Activated CD4-positive, alpha-beta memory T cell treated with anti-CD3 and anti-CD28 coated beads for 36 hours (primary cell): Measurements from ENCODE around the gene SERGEF. TPM values are rescaled to one million over a fixed set of nuclear protein-coding genes. Genes with fewer than 3 reads are reported as not detected.
"Not testable (repeated sequence)": the region's sequence is repeated elsewhere in the genome, so short reads cannot be mapped to it uniquely, and the experiment has no call there.

Source experiments
- CTCF ChIA-PET: fragments of 350-600 bp; sonication (Branson Sonifier 250); formaldehyde crosslinking; loops from one replicate; lab custom pipeline; 2021; ENCODE audit warnings: antibody characterized with exemption, inconsistent platforms; lab: Charles Lee
- POLR2A ChIA-PET: fragments of 350-600 bp; sonication (Branson Sonifier 250); formaldehyde crosslinking; loops from one replicate; lab custom pipeline; 2021; ENCODE audit warnings: antibody characterized with exemption; lab: Charles Lee
- DNase-seq: peaks from one replicate; pipeline ENCODE4 v3.0.0-alpha.2; 2020
- H3K27ac Mint-ChIP-seq: one replicate; pipeline ENCODE4 v1.8.0; 2021; ENCODE audit warnings: mixed read lengths
- H3K27me3 Mint-ChIP-seq: one replicate; pipeline ENCODE4 v1.8.0; 2021; ENCODE audit warnings: mixed read lengths
- H3K36me3 Mint-ChIP-seq: one replicate; pipeline ENCODE4 v1.8.0; 2021; ENCODE audit warnings: mixed read lengths
- H3K4me1 Mint-ChIP-seq: one replicate; pipeline ENCODE4 v1.8.0; 2021; ENCODE audit warnings: low read depth, mixed read lengths
- H3K4me3 Mint-ChIP-seq: one replicate; pipeline ENCODE4 v1.8.0; 2021; ENCODE audit warnings: mild to moderate bottlenecking, mixed read lengths
- H3K9me3 Mint-ChIP-seq: one replicate; pipeline ENCODE4 v1.8.0; 2021; ENCODE audit warnings: mixed read lengths
- intact Hi-C: fragments of 100-400 bp; cut with micrococcal nuclease; formaldehyde crosslinking; loops from one replicate; pipeline ENCODE4 v1.15.1; 2023
- total RNA-seq, 2 experiments: library from RNA; stranded (reverse); gene quantifications; one replicate each; pipeline ENCODE4 v1.2.3, GENCODE V29; 2021

SERGEF gene
- total RNA-seq, 2 experiments from 2014 or later: 42.7 to 44.2 TPM

DNA sequence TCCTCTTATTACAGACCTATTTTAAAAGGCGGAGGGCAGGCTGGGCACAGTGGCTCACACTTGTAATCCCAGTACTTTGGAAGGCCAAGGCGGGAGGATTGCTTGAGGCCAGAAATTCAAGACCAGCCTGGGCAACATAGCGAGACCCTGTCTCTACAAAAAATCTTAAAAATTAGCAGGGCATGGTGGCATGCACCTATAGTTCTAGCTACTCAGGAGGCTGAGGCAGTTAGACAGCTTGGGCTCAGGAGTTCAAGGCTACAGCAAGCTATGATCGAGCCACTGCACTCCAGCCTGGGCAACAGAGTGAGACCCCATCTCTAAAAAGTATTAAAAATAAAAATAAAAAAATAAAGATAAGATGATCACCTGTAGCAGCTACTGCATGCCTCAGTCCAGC is 12.7 kb downstream of the SERGEF start:
- POLR2A ChIA-PET: interaction anchor here (0.8 to 2.3 kb wide), 3 partner anchors 10 to 14 kb away, joined by 3 to 7 read pairs (median 3); partner anchors contain the start of gene SERGEF

GRCh38 chr11:17992916-17993315 is 19.9 kb downstream of the SERGEF start:
- Mint-ChIP-seq H3K9me3 (no peaks in the 10 kb centered on the region), H3K27me3 (no peaks in the 10 kb centered on the region), H3K27ac (no peak overlapping the region), H3K4me3 (no peak overlapping the region), H3K4me1 (peaks cover 2% of the 10 kb centered on the region), H3K36me3 (peaks cover 22% of the 10 kb centered on the region)
- ChIA-PET CTCF (interaction anchor here (1.1 to 2.0 kb wide), 4 partner anchors 10 to 113 kb away, joined by 3 to 6 read pairs (median 6); partner anchors contain the start of gene SAAL1), POLR2A (interaction anchor here (1.3 kb wide), 1 partner anchor 20 kb away, joined by 4 read pairs; the partner anchor contains the start of gene SERGEF)
- intact Hi-C loops: no loop called here
- no peak for DNase-seq

More for the DNA sequence above, 12.7 kb downstream of the SERGEF start:
- CTCF ChIA-PET: interaction anchor here (0.9 to 1.6 kb wide), 3 partner anchors 9 to 21 kb away, joined by 3 to 6 read pairs (median 5); no protein-coding TSS in a partner anchor
- H3K4me1 Mint-ChIP-seq, DNase-seq, H3K9me3 Mint-ChIP-seq, intact Hi-C loops, H3K27me3 Mint-ChIP-seq, H3K27ac Mint-ChIP-seq, H3K4me3 Mint-ChIP-seq: not testable (repeated sequence)
- H3K36me3 Mint-ChIP-seq: peaks cover 31% of the 10 kb centered on the region

GRCh38 chr11:17991783-17992433 is 20.9 kb downstream of the SERGEF start:
- H3K4me1 Mint-ChIP-seq: peaks cover 2% of the 10 kb centered on the region
- peak; percentile 57 for DNase-seq
- no peaks in the 10 kb centered on the region for H3K9me3 Mint-ChIP-seq
- H3K36me3 Mint-ChIP-seq: peaks cover 29% of the 10 kb centered on the region
- ChIA-PET POLR2A (interaction anchor here (1.3 kb wide), 1 partner anchor 21 kb away, joined by 4 read pairs; the partner anchor contains the start of gene SERGEF), CTCF (interaction anchor here (0.8 to 5.0 kb wide), 15 partner anchors 8 to 535 kb away, joined by 3 to 47 read pairs (median 5); partner anchors contain the start of genes SAAL1 and TSG101)
- no peak overlapping the region for H3K27ac Mint-ChIP-seq
- intact Hi-C loops: loop anchor here (1.0 to 2.0 kb wide), 2 partner anchors 21 to 114 kb away; partner anchors contain the start of genes SAAL1 and SERGEF
- H3K4me3 Mint-ChIP-seq: no peak overlapping the region
- no peaks in the 10 kb centered on the region for H3K27me3 Mint-ChIP-seq

- peaks cover 2% of the 10 kb centered on the region for H3K4me1 Mint-ChIP-seq
- H3K27me3 Mint-ChIP-seq: no peaks in the 10 kb centered on the region
- no peak overlapping the region for H3K4me3 Mint-ChIP-seq
- ChIA-PET POLR2A (no interaction called here), CTCF (interaction anchor here (0.6 to 5.0 kb wide), 3 partner anchors 9 to 325 kb away, joined by 3 to 47 read pairs (median 5); no protein-coding TSS in a partner anchor)
- intact Hi-C loops: no loop called here
- DNase-seq: no peak
- H3K9me3 Mint-ChIP-seq: no peaks in the 10 kb centered on the region
- no peak overlapping the region for H3K27ac Mint-ChIP-seq
- peaks cover 33% of the 10 kb centered on the region for H3K36me3 Mint-ChIP-seq
These were observed 23.5 kb downstream of the SERGEF start for GRCh38 chr11:17989306-17989705.

GRCh38 chr11:17988465-17988864 is 24.4 kb downstream of the SERGEF start:
- DNase-seq: no peak
- Mint-ChIP-seq H3K27me3 (no peaks in the 10 kb centered on the region), H3K27ac (no peak overlapping the region), H3K36me3 (peaks cover 38% of the 10 kb centered on the region), H3K9me3 (no peaks in the 10 kb centered on the region), H3K4me3 (no peak overlapping the region), H3K4me1 (peaks cover 2% of the 10 kb centered on the region)
- POLR2A ChIA-PET: no interaction called here
- intact Hi-C loops: no loop called here
- CTCF ChIA-PET: interaction anchor here (2.1 to 5.0 kb wide), 2 partner anchors 8 to 257 kb away, joined by 8 to 47 read pairs; no protein-coding TSS in a partner anchor

DNA sequence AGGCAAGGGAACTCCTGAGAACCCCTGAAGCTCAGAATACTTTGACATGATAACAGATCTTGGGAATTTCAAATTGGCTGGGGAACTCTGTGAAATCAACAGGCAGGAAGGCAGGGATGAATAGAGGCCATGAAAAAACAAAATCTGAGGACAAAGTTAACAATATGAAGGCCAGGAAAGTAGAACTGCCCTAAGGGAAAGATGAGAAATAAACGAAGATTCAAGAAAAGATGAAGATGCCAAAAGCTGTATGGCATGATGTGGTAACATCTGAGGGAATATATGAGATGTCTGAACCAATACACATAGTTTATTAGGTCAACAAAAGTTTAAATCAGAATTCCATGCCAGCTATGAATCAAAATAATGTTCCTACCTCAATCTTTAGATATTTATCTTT is 25.0 kb downstream of the SERGEF start:
- no peak for DNase-seq
- ChIA-PET CTCF (interaction anchor here (2.1 to 5.0 kb wide), 2 partner anchors 7 to 257 kb away, joined by 8 to 47 read pairs; no protein-coding TSS in a partner anchor), POLR2A (interaction anchor here (0.9 kb wide), 1 partner anchor 18 kb away, joined by 3 read pairs; no protein-coding TSS in a partner anchor)
- Mint-ChIP-seq H3K4me3 (no peak overlapping the region), H3K27ac (no peak overlapping the region), H3K4me1 (peaks cover 2% of the 10 kb centered on the region), H3K27me3 (no peaks in the 10 kb centered on the region), H3K9me3 (no peaks in the 10 kb centered on the region), H3K36me3 (peaks cover 39% of the 10 kb centered on the region)
- intact Hi-C loops: no loop called here

- POLR2A ChIA-PET: interaction anchor here (0.9 kb wide), 1 partner anchor 19 kb away, joined by 3 read pairs; no protein-coding TSS in a partner anchor
- peaks cover 41% of the 10 kb centered on the region for H3K36me3 Mint-ChIP-seq
- CTCF ChIA-PET: interaction anchor here (2.1 kb wide), 1 partner anchor 256 kb away, joined by 8 read pairs; no protein-coding TSS in a partner anchor
- no peaks in the 10 kb centered on the region for H3K9me3 Mint-ChIP-seq
- no peak for DNase-seq
- H3K27me3 Mint-ChIP-seq: no peaks in the 10 kb centered on the region
- H3K4me1 Mint-ChIP-seq: no peaks in the 10 kb centered on the region
- no peak overlapping the region for H3K4me3 Mint-ChIP-seq
- intact Hi-C loops: no loop called here
- H3K27ac Mint-ChIP-seq: no peak overlapping the region
These were observed 26.1 kb downstream of the SERGEF start for GRCh38 chr11:17986711-17987220.

GRCh38 chr11:17986007-17986710 is 26.7 kb downstream of the SERGEF start:
- Mint-ChIP-seq H3K27ac (no peak overlapping the region), H3K4me3 (no peak overlapping the region), H3K27me3 (no peaks in the 10 kb centered on the region), H3K36me3 (peaks cover 39% of the 10 kb centered on the region), H3K9me3 (no peaks in the 10 kb centered on the region), H3K4me1 (no peaks in the 10 kb centered on the region)
- ChIA-PET CTCF (interaction anchor here (0.7 kb wide), 1 partner anchor 218 kb away, joined by 3 read pairs; no protein-coding TSS in a partner anchor), POLR2A (no interaction called here)
- intact Hi-C loops: no loop called here
- DNase-seq: no peak

GRCh38 chr11:17985517-17985916 is 27.3 kb downstream of the SERGEF start:
- no peaks in the 10 kb centered on the region for H3K9me3 Mint-ChIP-seq
- H3K36me3 Mint-ChIP-seq: peaks cover 39% of the 10 kb centered on the region
- POLR2A ChIA-PET: no interaction called here
- intact Hi-C loops: no loop called here
- no peaks in the 10 kb centered on the region for H3K4me1 Mint-ChIP-seq
- DNase-seq: no peak
- no peak overlapping the region for H3K4me3 Mint-ChIP-seq
- CTCF ChIA-PET: no interaction called here
- H3K27ac Mint-ChIP-seq: no peak overlapping the region
- H3K27me3 Mint-ChIP-seq: no peaks in the 10 kb centered on the region

- CTCF ChIA-PET: interaction anchor here (1.0 to 8.7 kb wide), 3 partner anchors 6 to 251 kb away, joined by 3 to 168 read pairs (median 47); partner anchors contain the start of gene KCNC1
- H3K27ac Mint-ChIP-seq: no peak overlapping the region
- no peak for DNase-seq
- H3K36me3 Mint-ChIP-seq: peaks cover 37% of the 10 kb centered on the region
- no peaks in the 10 kb centered on the region for H3K27me3 Mint-ChIP-seq
- H3K4me3 Mint-ChIP-seq: no peak overlapping the region
- POLR2A ChIA-PET: interaction anchor here (0.7 kb wide), 1 partner anchor 19 kb away, joined by 3 read pairs; no protein-coding TSS in a partner anchor
- intact Hi-C loops: no loop called here
- no peaks in the 10 kb centered on the region for H3K9me3 Mint-ChIP-seq
- H3K4me1 Mint-ChIP-seq: peaks cover 3% of the 10 kb centered on the region
These were observed 29.3 kb downstream of the SERGEF start for GRCh38 chr11:17983569-17983968.

- peaks cover 23% of the 10 kb centered on the region for H3K36me3 Mint-ChIP-seq
- peaks cover 3% of the 10 kb centered on the region for H3K4me1 Mint-ChIP-seq
- ChIA-PET POLR2A (no interaction called here), CTCF (interaction anchor here (0.8 to 8.7 kb wide), 10 partner anchors 10 to 381 kb away, joined by 3 to 168 read pairs (median 4); partner anchors contain the start of gene KCNC1)
- H3K4me3 Mint-ChIP-seq: no peak overlapping the region
- peak; percentile 29 for DNase-seq
- intact Hi-C loops: loop anchor here (1.0 kb wide), 2 partner anchors 249 to 381 kb away; no protein-coding TSS in a partner anchor
- no peak overlapping the region for H3K27ac Mint-ChIP-seq
- no peaks in the 10 kb centered on the region for H3K27me3 Mint-ChIP-seq
- no peaks in the 10 kb centered on the region for H3K9me3 Mint-ChIP-seq
These were observed 33.0 kb downstream of the SERGEF start for GRCh38 chr11:17979770-17980371.
